K562 (cell line): ENCODE results near the gene NMBR. TPM values are rescaled to one million over a fixed set of nuclear protein-coding genes. Genes with fewer than 3 reads are reported as not detected.

Experiments
- ARID3A ChIP-seq: IDR thresholded peaks from 2 replicates; pipeline ENCODE4 v1.6.1; 2012; ENCODE audit warnings: low read depth, low read length, improper control_type of control experiment, borderline replicate concordance
- CBX8 ChIP-seq: fragments of 200-600 bp; sonication (generic); IDR thresholded peaks from 2 replicates; pipeline ENCODE4 v1.6.1; 2012; ENCODE audit warnings: borderline replicate concordance, mixed run types, low read depth, mild to moderate bottlenecking, moderate library complexity, mixed read lengths, low read length, control low read depth, inconsistent platforms; ENCODE audit not compliant: poor library complexity, severe bottlenecking; ENCODE audit errors: extremely low read depth
- GATAD2A ChIP-seq: fragments of 450-650 bp; IDR thresholded peaks from 2 replicates; pipeline ENCODE4 v1.6.1; 2017
- KAT8 ChIP-seq: fragments of 450-650 bp; IDR thresholded peaks from 2 replicates; pipeline ENCODE4 v1.6.1; 2016; ENCODE audit warnings: low read depth, mild to moderate bottlenecking
- MCM2 ChIP-seq: fragments of 450-650 bp; IDR thresholded peaks from 2 replicates; pipeline ENCODE4 v1.6.1; 2017; ENCODE audit warnings: low read depth, mild to moderate bottlenecking
- MCM5 ChIP-seq: fragments of 450-650 bp; IDR thresholded peaks from 2 replicates; pipeline ENCODE4 v1.6.1; 2016; ENCODE audit warnings: low read depth
- MIER1 ChIP-seq: fragments of 450-650 bp; IDR thresholded peaks from 2 replicates; pipeline ENCODE4 v1.6.1; 2016; ENCODE audit warnings: antibody characterized with exemption, mild to moderate bottlenecking, low read depth
- NFXL1 ChIP-seq: fragments of 450-650 bp; formaldehyde crosslinking; IDR thresholded peaks from 2 replicates; pipeline ENCODE4 v1.4.0; 2021; ENCODE audit warnings: mild to moderate bottlenecking
- PREB ChIP-seq: sonication (generic); formaldehyde crosslinking; IDR thresholded peaks from 2 replicates; pipeline ENCODE4 v1.8.1; 2023; ENCODE audit warnings: mild to moderate bottlenecking, missing genetic modification reagents
- RBM22 ChIP-seq: fragments of 200-400 bp; formaldehyde crosslinking; IDR thresholded peaks from 2 replicates; pipeline ENCODE4 v1.6.1; 2018; ENCODE audit warnings: low read length, low read depth; ENCODE audit not compliant: poor library complexity, severe bottlenecking
- RHOXF2B ChIP-seq: fragments of 250-450 bp; sonication (Bioruptor Pico); conservative IDR thresholded peaks from 2 replicates; pipeline ENCODE4 v1.5.1; 2021
- SAFB ChIP-seq: fragments of 200-400 bp; formaldehyde crosslinking; IDR thresholded peaks from 2 replicates; pipeline ENCODE4 v1.6.1; 2017; ENCODE audit warnings: low read depth, low read length, borderline replicate concordance
- STAT6 ChIP-seq: sonication (generic); formaldehyde crosslinking; IDR thresholded peaks from 2 replicates; pipeline ENCODE4 v1.8.1; 2023; ENCODE audit warnings: mild to moderate bottlenecking, missing genetic modification reagents
- TBP ChIP-seq: optimal IDR thresholded peaks from 2 replicates; pipeline ENCODE3; 2011; ENCODE audit warnings: low read depth, low read length, improper control_type of control experiment
- ZBED1 ChIP-seq: IDR thresholded peaks from 2 replicates; pipeline ENCODE4 v1.6.1; 2014
- ZNF133 ChIP-seq: fragments of 250-450 bp; sonication (Bioruptor Pico); IDR thresholded peaks from 2 replicates; pipeline ENCODE4 v1.4.0; 2020; ENCODE audit warnings: mild to moderate bottlenecking
- ZNF175 ChIP-seq: fragments of 200-800 bp; sonication (Bioruptor generic); IDR thresholded peaks from 2 replicates; pipeline ENCODE4 v1.6.1; 2016; ENCODE audit warnings: low read depth, mild to moderate bottlenecking, missing genetic modification characterization, missing compliant biosample characterization
- ZNF212 ChIP-seq: fragments of 450-650 bp; formaldehyde crosslinking; IDR thresholded peaks from 2 replicates; pipeline ENCODE4 v1.4.0; 2020; ENCODE audit warnings: mild to moderate bottlenecking
- polyA plus RNA-seq, 8 experiments: library from polyadenylated mRNA; depleted of rRNA in 4 of 8; stranded (reverse) in 5 of 8; unstranded in 3 of 8; fragments of >200 nt; fragmentation: Nextera tagmentation in 2 of 8; fragmentation: Illumina TruSeq in 1 of 8; extraction: Ambion mirVana in 2 of 8; extraction: Trizol in 1 of 8; gene quantifications; 2 replicates each; pipeline versions ENCODE4 v1.2.1 to v1.2.3, GENCODE V29; 2011 to 2014; ENCODE audit warnings: inconsistent platforms in 1 of 8, missing spikeins in 1 of 8
- total RNA-seq, 7 experiments: library from RNA; depleted of rRNA in 6 of 7; stranded (reverse); fragments of >200 nt in 6 of 7; fragmentation: Illumina TruSeq in 2 of 7; extraction: Trizol in 2 of 7; gene quantifications; 2 replicates each; pipeline versions ENCODE4 v1.2.1 to v1.2.3, GENCODE V29; 2011 to 2021; ENCODE audit warnings: low replicate concordance in 1 of 7
- TF ChIP-seq, protein P1 (sequence below): fragments of 250-450 bp; sonication (Bioruptor Pico); IDR thresholded peaks from 2 replicates; pipeline ENCODE4 v1.8.0; 2022; ENCODE audit warnings: moderate library complexity, mild to moderate bottlenecking, inconsistent platforms
- TF ChIP-seq, protein P2 (sequence below): sonication (generic); formaldehyde crosslinking; IDR thresholded peaks from 2 replicates; pipeline ENCODE4 v1.8.0; 2022; ENCODE audit warnings: mild to moderate bottlenecking, missing genetic modification reagents

NMBR gene
- total and polyA plus RNA-seq, 9 of the 15 experiments (the other 6 are each of a cell fraction or from before 2014, with no cell fraction given) = not detected

- TF ChIP-seq STAT6 (CRISPR knock-in tag) (no peak), ZNF175 (no peak), ZNF212 (CRISPR knock-in tag) (no peak), CBX8 (no peak), MCM5 (no peak), SAFB (no peak), RHOXF2B (CRISPR knock-in tag) (no peak), GATAD2A (no peak), ARID3A (0 out of 2 replicates have a peak, but pooled peaks have one; percentile 48), MIER1 (no peak), ZNF133 (CRISPR knock-in tag) (no peak), MCM2 (no peak), NFXL1 (CRISPR knock-in tag) (no peak), KAT8 (no peak), PREB (CRISPR knock-in tag) (no peak), ZBED1 (no peak), TBP (peak; percentile 69), RBM22 (no peak)
- TF ChIP-seq, protein P1, sequence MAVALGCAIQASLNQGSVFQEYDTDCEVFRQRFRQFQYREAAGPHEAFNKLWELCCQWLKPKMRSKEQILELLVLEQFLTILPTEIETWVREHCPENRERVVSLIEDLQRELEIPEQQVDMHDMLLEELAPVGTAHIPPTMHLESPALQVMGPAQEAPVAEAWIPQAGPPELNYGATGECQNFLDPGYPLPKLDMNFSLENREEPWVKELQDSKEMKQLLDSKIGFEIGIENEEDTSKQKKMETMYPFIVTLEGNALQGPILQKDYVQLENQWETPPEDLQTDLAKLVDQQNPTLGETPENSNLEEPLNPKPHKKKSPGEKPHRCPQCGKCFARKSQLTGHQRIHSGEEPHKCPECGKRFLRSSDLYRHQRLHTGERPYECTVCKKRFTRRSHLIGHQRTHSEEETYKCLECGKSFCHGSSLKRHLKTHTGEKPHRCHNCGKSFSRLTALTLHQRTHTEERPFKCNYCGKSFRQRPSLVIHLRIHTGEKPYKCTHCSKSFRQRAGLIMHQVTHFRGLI (CRISPR knock-in tag) = no peak
- TF ChIP-seq, protein P2, sequence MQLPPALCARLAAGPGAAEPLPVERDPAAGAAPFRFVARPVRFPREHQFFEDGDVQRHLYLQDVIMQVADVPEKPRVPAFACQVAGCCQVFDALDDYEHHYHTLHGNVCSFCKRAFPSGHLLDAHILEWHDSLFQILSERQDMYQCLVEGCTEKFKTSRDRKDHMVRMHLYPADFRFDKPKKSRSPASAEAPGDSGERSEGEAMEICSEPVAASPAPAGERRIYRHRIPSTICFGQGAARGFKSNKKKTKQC (CRISPR knock-in tag) = peak; percentile 68; the same call in 1 of the 2 replicates
Measured at GRCh38 chr6:142146828-142147662, at the start of gene NMBR, which contains the start of gene VTA1 (continued).
